Uterus (tissue), 2 donors: ENCODE measurements around the gene HS3ST4.

Experiments
- POLR2A ChIP-seq, 2 donors: fragments of 450-650 bp; IDR thresholded peaks; one replicate each; pipeline ENCODE4 v1.6.1; 2016; ENCODE audit warnings: antibody characterized with exemption in 2 of 2, mild to moderate bottlenecking in 1 of 2, moderate library complexity in 1 of 2
- TF ChIP-seq, protein P1 (sequence below), 4 experiments: fragments of 200-600 bp in 2 of 4; fragments of 450-650 bp in 2 of 4; sonication (generic) in 2 of 4; IDR thresholded peaks; one replicate each; pipeline ENCODE4 v1.5.1; 2016 to 2019; ENCODE audit warnings: antibody characterized with exemption in 4 of 4, mild to moderate bottlenecking in 2 of 4, moderate library complexity in 1 of 4

DNA sequence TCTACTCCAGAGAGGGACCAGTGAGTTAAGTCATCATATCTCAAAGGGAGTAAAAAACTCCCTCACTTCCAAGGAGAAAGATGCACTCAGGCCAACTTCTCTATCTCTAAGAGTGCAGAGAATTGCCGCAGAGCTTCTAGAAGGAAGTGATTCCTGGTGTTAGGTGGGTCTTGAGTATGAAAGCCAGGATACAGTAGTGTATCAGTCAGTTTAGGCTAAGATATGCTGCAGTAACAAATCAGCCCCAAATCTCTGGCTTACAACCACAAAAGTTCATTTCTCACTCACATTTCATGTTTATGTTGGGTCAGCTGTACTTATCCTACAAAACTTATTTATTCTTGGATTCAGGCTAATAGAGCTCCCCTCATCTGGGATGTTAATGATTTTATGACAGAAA, 106.3 kb downstream of the HS3ST4 start:
- TF ChIP-seq, protein P1, sequence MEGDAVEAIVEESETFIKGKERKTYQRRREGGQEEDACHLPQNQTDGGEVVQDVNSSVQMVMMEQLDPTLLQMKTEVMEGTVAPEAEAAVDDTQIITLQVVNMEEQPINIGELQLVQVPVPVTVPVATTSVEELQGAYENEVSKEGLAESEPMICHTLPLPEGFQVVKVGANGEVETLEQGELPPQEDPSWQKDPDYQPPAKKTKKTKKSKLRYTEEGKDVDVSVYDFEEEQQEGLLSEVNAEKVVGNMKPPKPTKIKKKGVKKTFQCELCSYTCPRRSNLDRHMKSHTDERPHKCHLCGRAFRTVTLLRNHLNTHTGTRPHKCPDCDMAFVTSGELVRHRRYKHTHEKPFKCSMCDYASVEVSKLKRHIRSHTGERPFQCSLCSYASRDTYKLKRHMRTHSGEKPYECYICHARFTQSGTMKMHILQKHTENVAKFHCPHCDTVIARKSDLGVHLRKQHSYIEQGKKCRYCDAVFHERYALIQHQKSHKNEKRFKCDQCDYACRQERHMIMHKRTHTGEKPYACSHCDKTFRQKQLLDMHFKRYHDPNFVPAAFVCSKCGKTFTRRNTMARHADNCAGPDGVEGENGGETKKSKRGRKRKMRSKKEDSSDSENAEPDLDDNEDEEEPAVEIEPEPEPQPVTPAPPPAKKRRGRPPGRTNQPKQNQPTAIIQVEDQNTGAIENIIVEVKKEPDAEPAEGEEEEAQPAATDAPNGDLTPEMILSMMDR (IDR thresholded peaks at IDR 0.05): no peak
- no peak for TF ChIP-seq POLR2A (IDR thresholded peaks at IDR 0.05)
